H1 (cell line): Measurements from ENCODE around the gene PRKN. TPM values are rescaled to one million over a fixed set of nuclear protein-coding genes. Genes with fewer than 3 reads are reported as not detected.

ENCODE experiments used
- CTCF ChIA-PET: fragments of 300-600 bp; sonication (Branson Sonifier 250); formaldehyde crosslinking; loops from one replicate; lab custom pipeline; 2021; ENCODE audit not compliant: partially characterized antibody; lab: Charles Lee
- POLR2A ChIA-PET: fragments of 300-600 bp; sonication (Branson Sonifier 250); formaldehyde crosslinking; loops from one replicate; lab custom pipeline; 2021; ENCODE audit warnings: inconsistent platforms; ENCODE audit not compliant: partially characterized antibody; lab: Charles Lee
- DNase-seq, 2 experiments: peaks; one replicate each; pipeline versions ENCODE4 v3.0.0 to v3.0.0-alpha.2; 2010 to 2022; ENCODE audit warnings: low spot score in 2 of 2, low read depth in 1 of 2, mixed read lengths in 1 of 2
- FAIRE-seq: peaks from 2 replicates; lab custom pipeline; 2011; peaks lifted over from hg19 to GRCh38; lab: Jason Lieb, UNC
- H2AFZ ChIP-seq: 2 replicates; pipeline ENCODE4 v1.8.1; 2012; ENCODE audit warnings: low read length, inconsistent platforms
- H2AK5ac ChIP-seq: 2 replicates; pipeline ENCODE4 v1.6.1; 2013; ENCODE audit warnings: low read depth, low read length
- H2BK120ac ChIP-seq: replicated peaks from 2 replicates; pipeline ENCODE3; 2013; ENCODE audit warnings: low read depth, low read length, inconsistent platforms
- H2BK12ac ChIP-seq: 2 replicates; pipeline ENCODE4 v1.6.1; 2013; ENCODE audit warnings: low read depth, low read length
- H2BK15ac ChIP-seq: 2 replicates; pipeline ENCODE4 v1.6.1; 2013; ENCODE audit warnings: low read length
- H2BK20ac ChIP-seq: 2 replicates; pipeline ENCODE4 v1.6.1; 2013; ENCODE audit warnings: low read length
- H2BK5ac ChIP-seq: 2 replicates; pipeline ENCODE4 v1.6.1; 2013; ENCODE audit warnings: low read depth, low read length
- H3K14ac ChIP-seq: 2 replicates; pipeline ENCODE4 v1.6.1; 2013; ENCODE audit warnings: inconsistent platforms; ENCODE audit not compliant: insufficient read length
- H3K18ac ChIP-seq: 2 replicates; pipeline ENCODE4 v1.6.1; 2013; ENCODE audit warnings: low read length; ENCODE audit errors: extremely low read depth
- H3K23ac ChIP-seq: 2 replicates; pipeline ENCODE4 v1.6.1; 2013; ENCODE audit warnings: inconsistent platforms; ENCODE audit not compliant: insufficient read length
- H3K23me2 ChIP-seq: 2 replicates; pipeline ENCODE4 v1.6.1; 2013; ENCODE audit warnings: low read depth, low read length
- H3K27ac ChIP-seq: 2 replicates; pipeline ENCODE4 v1.6.1; 2011; ENCODE audit warnings: low read depth, low read length, inconsistent platforms
- H3K27me3 ChIP-seq, 4 experiments: replicated peaks in 1 of 4; 1 replicate in 1 of 4; 2 replicates in 3 of 4; pipeline versions ENCODE4 v1.6.1 to v1.8.1; 2011 to 2013; ENCODE audit warnings: low read length in 3 of 4, mild to moderate bottlenecking in 3 of 4, inconsistent platforms in 2 of 4, mixed read lengths in 2 of 4, moderate library complexity in 1 of 4; ENCODE audit not compliant: control insufficient read depth in 3 of 4, insufficient read depth in 3 of 4; ENCODE audit errors: extremely low read depth in 1 of 4
- H3K36me3 ChIP-seq, 4 experiments: 2 replicates each; pipeline versions ENCODE4 v1.6.1 to v1.8.1; 2011 to 2013; ENCODE audit warnings: mild to moderate bottlenecking in 4 of 4, low read length in 3 of 4, moderate library complexity in 2 of 4, control low read depth in 1 of 4, inconsistent platforms in 1 of 4; ENCODE audit not compliant: insufficient read depth in 4 of 4, control insufficient read depth in 2 of 4
- H3K4ac ChIP-seq: replicated peaks from 2 replicates; pipeline ENCODE3; 2013; ENCODE audit warnings: low read length, low read depth, mixed read lengths, inconsistent platforms; ENCODE audit not compliant: insufficient read length
- H3K4me1 ChIP-seq, 4 experiments: replicated peaks in 1 of 4; 1 replicate in 1 of 4; 2 replicates in 3 of 4; pipeline versions ENCODE4 v1.6.1 to v1.8.1; 2011 to 2013; ENCODE audit warnings: low read length in 3 of 4, inconsistent platforms in 2 of 4, mixed read lengths in 1 of 4; ENCODE audit not compliant: insufficient read depth in 4 of 4, control insufficient read depth in 3 of 4
- H3K4me2 ChIP-seq, 2 experiments: 2 replicates each; pipeline versions ENCODE4 v1.6.1 to v1.8.1; 2011 to 2013; ENCODE audit warnings: low read depth in 2 of 2, low read length in 2 of 2, control low read depth in 1 of 2, inconsistent platforms in 1 of 2, mild to moderate bottlenecking in 1 of 2; ENCODE audit not compliant: insufficient read depth in 1 of 2
- H3K4me3 ChIP-seq, 4 experiments: fragments of 200-600, 300-600 bp in 1 of 4; sonication (generic), shearing (Covaris generic), sonication (Bioruptor Twin) in 1 of 4; 2 replicates each; pipeline versions ENCODE4 v1.5.1 to v1.8.1; 2011 to 2016; ENCODE audit warnings: low read length in 4 of 4, low read depth in 3 of 4, control low read depth in 2 of 4, inconsistent platforms in 2 of 4, mild to moderate bottlenecking in 2 of 4, mixed read lengths in 1 of 4, moderate library complexity in 1 of 4; ENCODE audit not compliant: insufficient read depth in 2 of 4; ENCODE audit errors: extremely low read depth in 1 of 4
- H3K56ac ChIP-seq: replicated peaks from 2 replicates; pipeline ENCODE3; 2013; ENCODE audit warnings: low read depth, mild to moderate bottlenecking, mixed read lengths, low read length, inconsistent platforms; ENCODE audit not compliant: insufficient read length
- H3K79me1 ChIP-seq: 2 replicates; pipeline ENCODE4 v1.6.1; 2013; ENCODE audit warnings: low read depth, low read length, control low read depth
- H3K79me2 ChIP-seq, 2 experiments: 2 replicates each; pipeline versions ENCODE4 v1.6.1 to v1.8.1; 2012 to 2013; ENCODE audit warnings: low read length in 2 of 2, mild to moderate bottlenecking in 2 of 2, inconsistent platforms in 1 of 2; ENCODE audit not compliant: insufficient read depth in 2 of 2, control insufficient read depth in 1 of 2
- H3K9ac ChIP-seq, 4 experiments: replicated peaks in 1 of 4; 1 replicate in 1 of 4; 2 replicates in 3 of 4; pipeline versions ENCODE4 v1.6.1 to v1.8.1; 2011 to 2013; ENCODE audit warnings: low read depth in 3 of 4, low read length in 3 of 4, control low read depth in 2 of 4, mild to moderate bottlenecking in 2 of 4, moderate library complexity in 2 of 4, inconsistent platforms in 1 of 4; ENCODE audit errors: extremely low read depth in 1 of 4
- H3K9me3 ChIP-seq, 2 experiments: 2 replicates each; pipeline versions ENCODE4 v1.6.1 to v1.8.1; 2012 to 2013; ENCODE audit warnings: mild to moderate bottlenecking in 2 of 2, moderate library complexity in 2 of 2, control low read depth in 1 of 2, inconsistent platforms in 1 of 2, low read depth in 1 of 2, low read length in 1 of 2, mixed read lengths in 1 of 2; ENCODE audit not compliant: insufficient read depth in 2 of 2
- H4K20me1 ChIP-seq, 2 experiments: replicated peaks in 1 of 2; 2 replicates each; pipeline versions ENCODE3 to v1.8.1; 2011 to 2013; ENCODE audit warnings: inconsistent platforms in 2 of 2, low read length in 2 of 2, mild to moderate bottlenecking in 1 of 2; ENCODE audit not compliant: insufficient read depth in 2 of 2, control insufficient read depth in 1 of 2
- H4K5ac ChIP-seq: 2 replicates; pipeline ENCODE4 v1.6.1; 2013; ENCODE audit warnings: low read length, low read depth, mixed read lengths, inconsistent platforms; ENCODE audit not compliant: insufficient read length
- H4K8ac ChIP-seq: 2 replicates; pipeline ENCODE4 v1.8.0; 2013; ENCODE audit warnings: mild to moderate bottlenecking, moderate library complexity, low read length, inconsistent platforms; ENCODE audit not compliant: insufficient read depth; ENCODE audit errors: extremely low read depth
- H4K91ac ChIP-seq: replicated peaks from 2 replicates; pipeline ENCODE3; 2013; ENCODE audit warnings: low read length, mixed read lengths, inconsistent platforms; ENCODE audit not compliant: insufficient read length
- BACH1 ChIP-seq: IDR thresholded peaks from 2 replicates; pipeline ENCODE4 v1.6.1; 2012; ENCODE audit warnings: low read length, improper control_type of control experiment
- CREB1 ChIP-seq: IDR thresholded peaks from 2 replicates; pipeline ENCODE4 v1.6.1; 2012; ENCODE audit warnings: inconsistent platforms
- EGR1 ChIP-seq: IDR thresholded peaks from 2 replicates; pipeline ENCODE4 v1.6.1; 2011; ENCODE audit warnings: low read depth, low read length, borderline replicate concordance
- WGBS, 2 experiments: shearing (Covaris generic) in 1 of 2; methylation state at CpG; one replicate each; pipeline versions ENCODE4 v1.1.6 to v1.1.7; 2013 to 2015; ENCODE audit warnings: low lambda C conversion rate in 2 of 2, mixed read lengths in 2 of 2, inconsistent platforms in 1 of 2, low coverage in 1 of 2, missing lambda C conversion rate in 1 of 2; ENCODE audit not compliant: insufficient replicate concordance in 2 of 2, insufficient coverage in 1 of 2, insufficient read length in 1 of 2; ENCODE audit errors: extremely low coverage in 1 of 2, missing lambda C conversion rate in 1 of 2; 5-methylcytosine and 5-hydroxymethylcytosine counted together
- polyA plus RNA-seq, 7 experiments: library from polyadenylated mRNA; depleted of rRNA in 3 of 7; stranded (reverse) in 5 of 7; unstranded in 2 of 7; fragments of >200 nt in 5 of 7; fragments of 200-250 nt in 2 of 7; gene quantifications; 1 replicate in 5 of 7; 2 replicates in 1 of 7; 4 replicates in 1 of 7; pipeline versions ENCODE4 v1.2.1 to v1.2.3, GENCODE V29; 2011 to 2013; ENCODE audit warnings: missing spikeins in 2 of 7, mixed read lengths in 2 of 7
- total RNA-seq: library from RNA; stranded (reverse); fragmentation: NEBNext Ultra II Directional; extraction: Animal tissue kit (Norgen Biotek cat#: 25700); gene quantifications from 2 replicates; pipeline ENCODE4 v1.2.1, GENCODE V29; 2021
- TF ChIP-seq, protein P1 (sequence below): IDR thresholded peaks from 2 replicates; pipeline ENCODE4 v1.6.1; 2012; ENCODE audit warnings: inconsistent platforms

Gene PRKN
- total and polyA plus RNA-seq, 2 of the 8 experiments (the other 6 are each of a cell fraction or from before 2014, with no cell fraction given): 0.13 to 0.29 TPM

DNA sequence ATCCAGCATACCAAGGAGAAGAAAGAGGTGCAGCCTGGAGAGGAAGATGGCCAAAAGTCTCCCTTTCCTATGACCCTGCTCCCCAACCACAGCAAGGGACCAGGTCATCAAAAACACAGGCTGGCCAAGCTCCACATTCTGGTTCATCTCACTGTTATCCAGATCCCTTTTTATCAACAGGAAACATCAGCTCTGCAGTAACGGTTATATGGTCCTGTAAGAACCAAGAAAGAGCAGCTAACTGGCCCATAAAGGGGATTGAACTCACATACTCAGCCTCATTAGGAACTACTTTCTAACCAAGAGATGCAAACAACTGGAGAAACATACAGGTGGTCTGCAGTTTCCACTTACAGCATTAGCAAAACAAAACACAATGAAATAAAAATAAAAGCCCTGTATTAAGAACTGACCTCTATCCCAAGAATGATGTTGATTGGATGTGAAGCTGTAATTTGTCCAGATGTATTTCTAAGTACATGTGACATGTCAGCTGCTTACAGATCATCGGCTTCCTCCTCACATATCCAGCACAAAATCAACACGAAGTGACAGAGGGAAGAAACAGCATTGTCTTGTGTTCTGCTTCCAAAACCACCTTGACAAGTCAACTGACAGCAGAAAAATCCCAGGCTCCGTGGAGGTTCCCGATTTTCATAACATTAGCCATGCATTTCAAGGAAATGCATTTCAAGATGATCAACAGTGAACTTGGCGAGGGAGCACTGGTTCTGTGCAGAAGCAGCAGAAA lies 896.5 kb downstream of the PRKN start:
- CTCF ChIA-PET: interaction anchor here (0.6 kb wide), 1 partner anchor 39 kb away, joined by 3 read pairs; no protein-coding TSS in a partner anchor
- Histone ChIP-seq H3K14ac (no peak overlapping the region), H3K27me3 (no peaks in the 10 kb centered on the region), H4K5ac (no peak overlapping the region), H2BK12ac (no peak overlapping the region), H2AK5ac (no peak overlapping the region), H4K8ac (no peak overlapping the region), H3K9me3 (no peaks in the 10 kb centered on the region), H2BK120ac (no peak overlapping the region), H4K91ac (no peak overlapping the region), H3K36me3 (no peaks in the 10 kb centered on the region), H3K23ac (no peak overlapping the region), H3K4ac (no peak overlapping the region), H3K79me2 (no peaks in the 10 kb centered on the region), H3K4me3 (no peak overlapping the region), H2BK15ac (no peak overlapping the region), H2BK5ac (no peak overlapping the region), H3K18ac (no peak overlapping the region), H3K4me1 (peaks cover 0 to 3% (median 0%) of the 10 kb centered on the region in 4 experiments; a peak in 2 of 7 replicates), H3K79me1 (no peaks in the 10 kb centered on the region), H4K20me1 (no peaks in the 10 kb centered on the region), H3K27ac (no peak overlapping the region), H2BK20ac (no peak overlapping the region), H3K9ac (no peak overlapping the region), H3K56ac (no peak overlapping the region), H2AFZ (no peak overlapping the region), H3K23me2 (no peaks in the 10 kb centered on the region), H3K4me2 (no peak overlapping the region)
- 90% methylated on average over 6 of the region's 6 CpGs; no CpG with 5 or more reads in 1 of the 2 experiments for WGBS, 2 experiments
- no peak for FAIRE-seq
- POLR2A ChIA-PET: no interaction called here
- no peak for TF ChIP-seq EGR1
- TF ChIP-seq CREB1: no peak
- TF ChIP-seq BACH1: no peak
- TF ChIP-seq, protein P1, sequence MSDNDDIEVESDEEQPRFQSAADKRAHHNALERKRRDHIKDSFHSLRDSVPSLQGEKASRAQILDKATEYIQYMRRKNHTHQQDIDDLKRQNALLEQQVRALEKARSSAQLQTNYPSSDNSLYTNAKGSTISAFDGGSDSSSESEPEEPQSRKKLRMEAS: no peak
- DNase-seq: no peak
